Left kidney (tissue), 2 donors: ENCODE measurements around the gene MAN1A1. TPM values are rescaled to one million over a fixed set of nuclear protein-coding genes. Genes with fewer than 3 reads are reported as not detected.
"Not testable (repeated sequence)": the region's sequence is repeated elsewhere in the genome, so short reads cannot be mapped to it uniquely, and the experiment has no call there.

Experiments used
- DNase-seq: peaks from one replicate; pipeline ENCODE4 v3.0.0-alpha.2; 2013
- polyA plus RNA-seq: library from polyadenylated mRNA; unstranded; fragments of 120-200 nt; gene quantifications from one replicate; pipeline ENCODE4 v1.2.1, GENCODE V29; 2013; ENCODE audit not compliant: insufficient read length

The MAN1A1 gene
- polyA plus RNA-seq, 1 donor: 89.9 TPM

GRCh38 chr6:119172824-119173223 is 176.7 kb downstream of the MAN1A1 start:
- no peak for DNase-seq

DNA sequence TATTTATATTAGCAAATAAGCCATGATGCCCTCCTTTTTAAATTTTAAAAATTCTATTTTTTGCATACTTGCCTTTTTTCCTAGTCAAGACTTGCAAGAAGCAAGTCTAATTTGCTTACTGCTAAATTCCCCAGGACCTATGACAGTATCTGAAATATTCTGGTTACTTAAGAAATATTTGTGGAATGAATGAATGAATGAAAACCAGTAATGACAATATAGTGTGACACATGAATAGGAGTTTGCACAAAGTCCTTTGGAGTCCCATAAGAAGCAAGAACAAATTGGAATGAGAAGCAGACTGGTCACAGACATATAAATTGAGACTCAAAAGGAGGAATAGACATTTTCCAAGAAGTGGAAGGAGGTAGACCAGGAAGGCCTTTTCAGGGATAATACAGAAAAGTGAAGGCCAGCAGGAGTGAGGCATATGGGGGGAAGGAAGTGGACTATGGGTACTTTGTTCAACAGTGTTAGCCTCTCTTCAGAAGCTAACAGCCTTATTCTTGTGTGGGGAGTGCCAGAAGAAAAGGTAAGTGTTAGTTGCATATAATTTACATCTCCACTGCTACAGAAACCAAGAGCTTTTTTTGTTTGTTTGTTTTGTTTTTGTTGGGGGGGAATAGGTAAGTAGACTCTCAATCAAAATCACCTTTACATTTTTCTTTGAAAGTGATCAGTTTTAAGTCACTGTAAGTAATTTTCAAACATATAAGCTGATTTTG is 177.5 kb downstream of the MAN1A1 start:
- DNase-seq: no peak

DNA sequence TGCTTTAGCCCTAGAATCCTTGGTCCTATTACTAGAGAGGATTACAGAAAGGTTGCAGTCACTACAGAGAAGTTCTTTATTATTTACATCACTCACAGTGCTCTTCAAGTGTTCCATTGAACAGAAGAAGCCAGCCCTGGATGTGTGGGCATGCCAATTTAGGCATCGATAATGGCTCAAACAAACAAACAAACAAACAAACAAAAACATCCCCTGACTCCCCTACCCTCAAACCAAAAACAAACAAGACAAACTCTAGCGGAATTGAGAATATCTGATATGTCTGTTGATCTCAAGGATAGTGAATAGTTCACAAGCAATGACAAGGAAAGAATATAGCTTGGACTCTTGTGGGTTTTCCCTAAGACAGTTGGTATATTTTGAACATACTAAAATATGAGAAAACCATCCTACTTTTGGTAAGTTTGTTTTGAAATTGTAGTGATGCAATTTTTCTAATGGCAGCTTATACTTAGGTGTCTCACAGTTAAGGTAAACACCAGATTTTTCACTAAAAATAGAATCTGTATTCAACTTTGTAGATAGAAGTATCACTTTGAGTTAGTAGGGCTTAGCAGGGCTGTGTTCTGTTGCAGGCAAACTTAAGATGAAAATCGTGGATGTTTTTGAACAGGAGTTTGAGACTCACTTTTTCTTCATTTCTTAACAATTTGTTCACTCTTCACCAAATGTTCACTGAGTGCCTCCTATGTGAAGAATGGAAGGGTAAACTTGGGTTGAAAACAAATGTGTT is 178.3 kb downstream of the MAN1A1 start:
- no peak for DNase-seq

- no peak for DNase-seq
Measured at GRCh38 chr6:119170447-119171087, 179.0 kb downstream of the MAN1A1 start.

GRCh38 chr6:119170103-119170446 is 179.5 kb downstream of the MAN1A1 start:
- no peak for DNase-seq

DNA sequence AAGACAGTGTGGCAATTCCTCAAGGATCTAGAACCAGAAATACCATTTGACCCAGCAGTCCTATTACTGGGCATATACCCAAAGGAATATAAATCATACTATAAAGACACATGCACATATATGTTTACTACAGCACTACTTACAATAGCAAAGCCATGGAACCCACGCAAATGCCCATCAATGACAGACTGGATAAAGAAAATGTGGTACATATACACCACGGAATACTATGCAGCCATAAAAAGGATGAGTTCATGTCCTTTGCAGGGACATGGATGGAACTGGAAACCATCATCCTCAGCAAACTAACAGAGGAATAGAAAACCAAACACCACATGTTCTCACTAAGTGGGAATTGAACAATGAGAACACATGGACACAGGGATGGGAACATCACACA is 180.2 kb downstream of the MAN1A1 start:
- not testable (repeated sequence) for DNase-seq

DNA sequence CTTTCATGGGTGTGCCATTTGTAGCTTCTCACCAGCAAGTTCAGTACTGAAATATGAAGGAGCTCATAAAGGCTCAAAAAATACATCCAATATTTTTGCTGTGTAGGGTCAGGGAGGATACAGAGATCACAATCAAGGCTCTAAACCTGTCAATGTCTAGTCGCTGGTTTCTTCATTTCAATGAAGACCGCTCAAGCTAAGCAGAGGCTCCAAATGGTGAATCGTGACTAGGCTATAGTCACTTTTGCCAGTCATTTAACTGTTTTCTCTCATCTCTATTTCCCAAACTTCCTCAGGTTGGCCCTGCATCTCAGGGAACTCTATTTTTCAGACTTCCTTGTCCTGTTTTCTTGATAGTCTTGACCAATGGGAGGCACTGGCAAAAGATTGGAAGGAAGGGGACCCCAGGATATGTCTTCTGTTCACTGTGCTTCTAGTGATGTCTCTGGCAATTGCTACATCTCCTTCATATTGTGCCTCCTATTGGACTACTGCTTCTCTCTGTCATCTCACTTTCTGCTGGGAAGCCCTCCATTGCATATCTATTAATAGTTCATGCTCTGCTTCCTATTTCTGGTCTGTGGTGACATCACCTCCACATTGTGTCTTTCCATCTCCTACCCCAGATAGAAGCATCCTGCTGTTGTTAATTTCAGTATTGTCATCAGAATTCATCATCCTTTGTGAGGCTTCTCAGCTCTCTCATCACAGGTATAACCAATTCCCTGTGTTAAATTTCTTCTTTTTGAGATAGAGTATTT is 183.4 kb downstream of the MAN1A1 start:
- no peak for DNase-seq

GRCh38 chr6:119163006-119163405 is 186.6 kb downstream of the MAN1A1 start:
- no peak for DNase-seq

GRCh38 chr6:119162134-119162775 is 187.3 kb downstream of the MAN1A1 start:
- DNase-seq: no peak

GRCh38 chr6:119161438-119161837 is 188.1 kb downstream of the MAN1A1 start:
- no peak for DNase-seq

- no peak for DNase-seq
Measured at GRCh38 chr6:119160911-119161310, 188.7 kb downstream of the MAN1A1 start.

GRCh38 chr6:119158057-119158848 is 191.3 kb downstream of the MAN1A1 start:
- no peak for DNase-seq

DNA sequence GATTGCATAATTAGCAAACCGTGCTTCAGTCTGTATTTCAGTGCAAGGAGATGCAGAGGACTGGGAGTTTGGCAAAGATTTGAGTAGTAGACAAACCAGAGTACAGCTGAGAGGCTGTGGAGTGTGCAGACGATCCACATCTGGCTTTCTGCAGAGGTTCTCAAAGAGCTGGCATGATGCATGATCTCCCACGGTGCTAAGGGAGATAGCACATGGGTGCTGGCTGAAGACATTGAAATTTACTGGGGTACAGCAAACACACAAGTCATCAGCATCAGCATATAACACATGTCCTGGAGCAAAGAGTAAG is 192.1 kb downstream of the MAN1A1 start:
- DNase-seq: no peak

- no peak for DNase-seq
Measured at GRCh38 chr6:119156757-119157505, 192.6 kb downstream of the MAN1A1 start.

- not testable (repeated sequence) for DNase-seq
Measured at GRCh38 chr6:119156082-119156481, 193.5 kb downstream of the MAN1A1 start.

GRCh38 chr6:119152187-119152586 is 197.4 kb downstream of the MAN1A1 start:
- DNase-seq: no peak

- DNase-seq: no peak
Measured at GRCh38 chr6:119148825-119149525, 200.6 kb downstream of the MAN1A1 start.

GRCh38 chr6:119148098-119148824 is 201.3 kb downstream of the MAN1A1 start:
- peak; percentile 66 for DNase-seq
